T-helper 1 cell treated with Interleukin-12 subunit alpha and Interleukin-12 subunit beta and Interleukin-4 antibody, amounts not matched to agents 30 ng/mL and 1 ng/mL, for 36 hours (primary cell): ENCODE measurements around the gene C8G. TPM values are rescaled to one million over a fixed set of nuclear protein-coding genes. Genes with fewer than 3 reads are reported as not detected.

Experiments
- intact Hi-C: fragments of 100-400 bp; cut with micrococcal nuclease; formaldehyde crosslinking; loops from one replicate; pipeline ENCODE4 v1.15.1; 2024
- total RNA-seq: library from RNA; stranded (reverse); gene quantifications from 2 replicates; pipeline ENCODE4 v1.2.3, GENCODE V29; 2022

The C8G gene
- total RNA-seq, 1 donor from 2014 or later: 4.2 TPM

GRCh38 chr9:136952876-136953770 is 8.1 kb downstream of the C8G start:
- intact Hi-C loops: no loop called here

GRCh38 chr9:136953771-136954269 is 8.8 kb downstream of the C8G start:
- intact Hi-C loops: no loop called here

- intact Hi-C loops: no loop called here
Observed at GRCh38 chr9:136954270-136955083, 9.4 kb downstream of the C8G start.

- intact Hi-C loops: no loop called here
Observed at GRCh38 chr9:136955202-136955942, 10.3 kb downstream of the C8G start.

- intact Hi-C loops: no loop called here
Observed at GRCh38 chr9:136955943-136956335, 10.9 kb downstream of the C8G start.

- intact Hi-C loops: no loop called here
Observed at GRCh38 chr9:136956604-136957003, 11.6 kb downstream of the C8G start.

- intact Hi-C loops: no loop called here
Observed at GRCh38 chr9:136957461-136957860, 12.4 kb downstream of the C8G start.

- intact Hi-C loops: no loop called here
Observed at GRCh38 chr9:136957901-136958300, 12.9 kb downstream of the C8G start.

- intact Hi-C loops: no loop called here
Observed at GRCh38 chr9:136958473-136958872, 13.4 kb downstream of the C8G start.

GRCh38 chr9:136958898-136959850 is 14.1 kb downstream of the C8G start:
- intact Hi-C loops: no loop called here

- intact Hi-C loops: no loop called here
Observed at GRCh38 chr9:136960212-136960937, 15.3 kb downstream of the C8G start.

- intact Hi-C loops: no loop called here
Observed at GRCh38 chr9:136960938-136961275, 15.9 kb downstream of the C8G start.

- intact Hi-C loops: no loop called here
Observed at GRCh38 chr9:136961279-136962065, 16.4 kb downstream of the C8G start.

GRCh38 chr9:136962163-136962562 is 17.1 kb downstream of the C8G start:
- intact Hi-C loops: no loop called here

- intact Hi-C loops: no loop called here
Observed at GRCh38 chr9:136962701-136963248, 17.7 kb downstream of the C8G start.

- intact Hi-C loops: no loop called here
Observed at GRCh38 chr9:136963341-136963740, 18.3 kb downstream of the C8G start.

GRCh38 chr9:136963751-136964150 is 18.7 kb downstream of the C8G start:
- intact Hi-C loops: no loop called here

GRCh38 chr9:136964171-136964689 is 19.2 kb downstream of the C8G start:
- intact Hi-C loops: no loop called here
